Endothelial cell of umbilical vein (primary cell): ENCODE measurements around the gene COASY. TPM values are rescaled to one million over a fixed set of nuclear protein-coding genes. Genes with fewer than 3 reads are reported as not detected.
A peak's percentile ranks its signal among the peaks of the same experiment; 100 is the strongest.

ENCODE experiments used
- BruUV-seq: library from RNA; stranded (reverse); fragments of 400-500 nt; replicated peaks from 2 replicates; lab custom pipeline; 2021; lab: Mats Ljungman, UMichigan
- CTCF ChIA-PET: fragments of 300-600, 350-600 bp; sonication (Branson Sonifier 250); formaldehyde crosslinking; loops from one replicate; lab custom pipeline; 2021; ENCODE audit warnings: antibody characterized with exemption, inconsistent platforms; lab: Charles Lee
- POLR2A ChIA-PET: fragments of 300-600, 350-600 bp; sonication (Branson Sonifier 250); formaldehyde crosslinking; loops from one replicate; lab custom pipeline; 2021; ENCODE audit warnings: antibody characterized with exemption, inconsistent platforms; lab: Charles Lee
- DNase-seq: peaks from one replicate; pipeline ENCODE4 v3.0.0-alpha.2; 2011; ENCODE audit warnings: low read depth, low spot score
- FAIRE-seq: peaks from 2 replicates; lab custom pipeline; 2011; peaks lifted over from hg19 to GRCh38; lab: Jason Lieb, UNC
- H2AFZ ChIP-seq: 2 replicates; pipeline ENCODE4 v1.6.0; 2012; ENCODE audit warnings: low read depth, low read length, control low read depth, inconsistent platforms
- H3K27ac ChIP-seq: 2 replicates; pipeline ENCODE4 v1.5.1; 2011; ENCODE audit warnings: low read depth, mild to moderate bottlenecking, control low read depth, low read length, moderate library complexity; ENCODE audit not compliant: insufficient read depth
- H3K27me3 ChIP-seq, 2 experiments: 2 replicates each; pipeline versions ENCODE4 v1.6.0 to v1.6.1; 2011; ENCODE audit warnings: low read length in 2 of 2, mixed read lengths in 1 of 2; ENCODE audit not compliant: control insufficient read depth in 2 of 2, insufficient read depth in 2 of 2
- H3K36me3 ChIP-seq, 2 experiments: 2 replicates in 1 of 2; 3 replicates in 1 of 2; pipeline ENCODE4 v1.5.1; 2011; ENCODE audit warnings: low read length in 2 of 2, mild to moderate bottlenecking in 1 of 2, moderate library complexity in 1 of 2; ENCODE audit not compliant: control insufficient read depth in 2 of 2, insufficient read depth in 2 of 2; ENCODE audit errors: extremely low read depth in 1 of 2
- H3K4me1 ChIP-seq: 3 replicates; pipeline ENCODE4 v1.5.1; 2011; ENCODE audit warnings: mild to moderate bottlenecking, low read length; ENCODE audit not compliant: control insufficient read depth, insufficient read depth; ENCODE audit errors: extremely low read depth
- H3K4me2 ChIP-seq: 2 replicates; pipeline ENCODE4 v1.6.1; 2011; ENCODE audit warnings: low read length, control low read depth, mixed read lengths; ENCODE audit not compliant: insufficient read depth
- H3K4me3 ChIP-seq, 3 experiments: fragments of 200-600 bp in 1 of 3; sonication (generic), shearing (Covaris generic) in 1 of 3; replicated peaks in 1 of 3; 2 replicates each; pipeline ENCODE4 v1.5.1; 2011 to 2016; ENCODE audit warnings: control low read depth in 3 of 3, low read length in 3 of 3, mild to moderate bottlenecking in 2 of 3, inconsistent platforms in 1 of 3, low read depth in 1 of 3, moderate library complexity in 1 of 3; ENCODE audit not compliant: insufficient read depth in 1 of 3
- H3K79me2 ChIP-seq: 2 replicates; pipeline ENCODE4 v1.6.0; 2012; ENCODE audit warnings: low read length, inconsistent platforms; ENCODE audit not compliant: control insufficient read depth, insufficient read depth
- H3K9ac ChIP-seq: replicated peaks from 2 replicates; pipeline ENCODE3; 2011; ENCODE audit warnings: low read length, control low read depth; ENCODE audit not compliant: insufficient read depth; ENCODE audit errors: extremely low read depth
- H3K9me1 ChIP-seq: replicated peaks from 3 replicates; pipeline ENCODE4 v1.6.0; 2011; ENCODE audit warnings: mild to moderate bottlenecking, low read length; ENCODE audit not compliant: control insufficient read depth, insufficient read depth; ENCODE audit errors: extremely low read depth
- H3K9me3 ChIP-seq: replicated peaks from 2 replicates; pipeline ENCODE4 v1.5.1; 2012; ENCODE audit warnings: low read length, inconsistent platforms; ENCODE audit not compliant: control insufficient read depth, insufficient read depth
- H4K20me1 ChIP-seq: replicated peaks from 2 replicates; pipeline ENCODE3; 2011; ENCODE audit warnings: mild to moderate bottlenecking, low read length; ENCODE audit not compliant: control insufficient read depth, insufficient read depth; ENCODE audit errors: extremely low read depth
- CTCF ChIP-seq, 2 donors: IDR thresholded peaks; 1 replicate in 1 of 2; 2 replicates in 1 of 2; pipeline ENCODE4 v1.5.1; 2011; ENCODE audit warnings: low read length in 2 of 2, mild to moderate bottlenecking in 2 of 2, moderate library complexity in 2 of 2, control low read depth in 1 of 2, inconsistent platforms in 1 of 2, low read depth in 1 of 2; ENCODE audit not compliant: insufficient read depth in 1 of 2; ENCODE audit errors: extremely low read depth in 1 of 2
- EZH2 ChIP-seq: IDR thresholded peaks from 2 replicates; pipeline ENCODE4 v1.6.1; 2012; ENCODE audit warnings: borderline replicate concordance, low read depth, mild to moderate bottlenecking, moderate library complexity, low read length, inconsistent platforms; ENCODE audit not compliant: severe bottlenecking
- FOS ChIP-seq: IDR thresholded peaks from 2 replicates; pipeline ENCODE4 v1.6.1; 2011; ENCODE audit warnings: mild to moderate bottlenecking, low read length, moderate library complexity, borderline replicate concordance; ENCODE audit not compliant: insufficient read depth
- GATA2 ChIP-seq: IDR thresholded peaks from 2 replicates; pipeline ENCODE4 v1.7.0; 2011; ENCODE audit warnings: low read depth, mild to moderate bottlenecking, moderate library complexity, mixed read lengths, low read length; ENCODE audit not compliant: insufficient read length, insufficient read depth
- JUN ChIP-seq: IDR thresholded peaks from 2 replicates; pipeline ENCODE4 v1.6.1; 2011; ENCODE audit warnings: borderline replicate concordance, low read depth; ENCODE audit not compliant: insufficient read length, insufficient read depth
- MAX ChIP-seq: IDR thresholded peaks from 2 replicates; pipeline ENCODE4 v1.6.1; 2011; ENCODE audit not compliant: insufficient read depth, insufficient read length
- MYC ChIP-seq: IDR thresholded peaks from one replicate; pipeline ENCODE4 v1.6.1; 2011; ENCODE audit warnings: mild to moderate bottlenecking, low read depth, low read length
- POLR2A ChIP-seq: IDR thresholded peaks from 2 replicates; pipeline ENCODE4 v1.6.1; 2012; ENCODE audit warnings: low read depth, mild to moderate bottlenecking, control low read depth, low read length
- POLR2AphosphoS5 ChIP-seq: IDR thresholded peaks from 2 replicates; pipeline ENCODE4 v1.6.1; 2012; ENCODE audit warnings: low read depth, mild to moderate bottlenecking, control low read depth, low read length, moderate library complexity; ENCODE audit not compliant: insufficient read depth
- dilution Hi-C: fragments of 300-500 bp; cut with MboI; formaldehyde crosslinking; loops from one replicate; pipeline ENCODE4 v1.15.0; 2019; ENCODE audit warnings: low sequenced_read_pairs; ENCODE audit not compliant: extremely low pct_ligation_motif_present
- intact Hi-C: fragments of 100-400 bp; cut with micrococcal nuclease; formaldehyde crosslinking; loops from one replicate; pipeline ENCODE4 v1.10.0; 2022
- polyA plus RNA-seq, 4 experiments: library from polyadenylated mRNA; depleted of rRNA in 3 of 4; stranded (reverse) in 3 of 4; unstranded in 1 of 4; fragments of >200 nt; gene quantifications; 2 replicates each; pipeline versions ENCODE4 v1.2.1 to v1.2.3, GENCODE V29; 2011 to 2012; ENCODE audit warnings: missing spikeins in 1 of 4
- total RNA-seq: library from RNA; stranded (reverse); gene quantifications from 2 replicates; pipeline ENCODE4 v1.2.3, GENCODE V29; 2021

Gene COASY
- total and polyA plus RNA-seq, 2 donors (not counting 3 experiments of a cell fraction or from before 2014, with no cell fraction given) = 39.6 to 69.2 TPM

- BruUV-seq = no TSS peak
- DNase-seq = no peak
- ChIA-PET CTCF (interaction anchor here (0.9 to 5.4 kb wide), 4 partner anchors 9 to 256 kb away, joined by 3 to 38 read pairs (median 4); partner anchors contain the start of genes CCR10 and PSMC3IP), POLR2A (no interaction called here)
- Histone ChIP-seq H3K36me3 (peaks cover 30 to 52% of the 10 kb centered on the region in 2 experiments), H2AFZ (no peak overlapping the region), H3K4me3 (no peak overlapping the region), H3K79me2 (peaks cover 20% of the 10 kb centered on the region), H3K9me1 (no peaks in the 10 kb centered on the region), H3K27ac (no peak overlapping the region), H3K4me2 (no peak overlapping the region), H3K9ac (no peak overlapping the region), H3K4me1 (peaks cover 17% of the 10 kb centered on the region), H3K27me3 (no peaks in the 10 kb centered on the region), H3K9me3 (no peaks in the 10 kb centered on the region), H4K20me1 (no peaks in the 10 kb centered on the region)
- dilution Hi-C loops (no loop called here), intact Hi-C loops (no loop called here)
- FAIRE-seq = no peak
- TF ChIP-seq POLR2A = peak; percentile 32
- TF ChIP-seq MAX = no peak
- TF ChIP-seq JUN = no peak
- TF ChIP-seq MYC = no peak
- no peak for TF ChIP-seq POLR2AphosphoS5
Measured at GRCh38 chr17:42568341-42569111, 6.6 kb downstream of the COASY start.

- peaks cover 16% of the 10 kb centered on the region for H3K4me1 ChIP-seq
- H2AFZ ChIP-seq = no peak overlapping the region
- no peak overlapping the region for H3K9ac ChIP-seq
- intact Hi-C loops = no loop called here
- CTCF ChIA-PET = no interaction called here
- no peaks in the 10 kb centered on the region for H3K9me3 ChIP-seq
- dilution Hi-C loops = no loop called here
- peaks cover 24% of the 10 kb centered on the region for H3K79me2 ChIP-seq
- H3K27ac ChIP-seq = no peak overlapping the region
- FAIRE-seq (no peak), DNase-seq (no peak)
- POLR2A ChIA-PET = interaction anchor here (0.5 kb wide), 1 partner anchor 1008 kb away, joined by 3 read pairs; no protein-coding TSS in a partner anchor
- TF ChIP-seq GATA2 = no peak
- TF ChIP-seq MYC = no peak
- no peak for TF ChIP-seq JUN
- no peak for TF ChIP-seq FOS
- TF ChIP-seq MAX = no peak
- TF ChIP-seq POLR2AphosphoS5 = no peak
- no peak for TF ChIP-seq POLR2A
- TF ChIP-seq EZH2 = no peak
- TF ChIP-seq CTCF (IDR thresholded peaks at IDR 0.05; ENCODE audit: extremely low read depth in 1 of 2, insufficient read depth in 1 of 2, low read depth in 1 of 2, low read length in 2 of 2) = no peak
- no peaks in the 10 kb centered on the region for H4K20me1 ChIP-seq
- no peak overlapping the region for H3K4me2 ChIP-seq
- TSS peak; percentile 3 for BruUV-seq
- no peaks in the 10 kb centered on the region for H3K27me3 ChIP-seq
- H3K9me1 ChIP-seq = no peaks in the 10 kb centered on the region
- no peak overlapping the region for H3K4me3 ChIP-seq
- peaks cover 26 to 39% of the 10 kb centered on the region in 2 experiments for H3K36me3 ChIP-seq
Measured at GRCh38 chr17:42571435-42572225, 9.7 kb downstream of the COASY start.
